Endodermal cell (in vitro differentiated cells): ENCODE data around the gene KCNAB2. TPM values are rescaled to one million over a fixed set of nuclear protein-coding genes. Genes with fewer than 3 reads are reported as not detected.

Experiments
- DNase-seq: peaks from one replicate; pipeline ENCODE4 v3.0.0-alpha.2; 2017
- H3K27ac ChIP-seq: 2 replicates; pipeline ENCODE4 v1.5.1; 2013; ENCODE audit warnings: mild to moderate bottlenecking, low read depth, low read length, moderate library complexity
- H3K27me3 ChIP-seq: 2 replicates; pipeline ENCODE4 v1.6.1; 2013; ENCODE audit warnings: mild to moderate bottlenecking, low read length, moderate library complexity; ENCODE audit not compliant: insufficient read depth, control insufficient read depth, poor library complexity, severe bottlenecking
- H3K36me3 ChIP-seq: 2 replicates; pipeline ENCODE4 v1.7.0; 2013; ENCODE audit warnings: mild to moderate bottlenecking, low read length, moderate library complexity; ENCODE audit not compliant: control insufficient read depth, insufficient read depth
- H3K4me1 ChIP-seq: one replicate; pipeline ENCODE4 v1.7.0; 2013; ENCODE audit warnings: low read length; ENCODE audit not compliant: control insufficient read depth, insufficient read depth
- H3K4me3 ChIP-seq: 2 replicates; pipeline ENCODE4 v1.5.1; 2013; ENCODE audit warnings: mild to moderate bottlenecking, low read length, moderate library complexity
- H3K9ac ChIP-seq: 2 replicates; pipeline ENCODE4 v1.6.1; 2013; ENCODE audit warnings: mild to moderate bottlenecking, low read length, moderate library complexity; ENCODE audit not compliant: poor library complexity, severe bottlenecking; ENCODE audit errors: extremely low read depth
- H3K9me3 ChIP-seq: 2 replicates; pipeline ENCODE4 v1.6.1; 2013; ENCODE audit warnings: mild to moderate bottlenecking, low read length, moderate library complexity; ENCODE audit not compliant: control insufficient read depth
- H3K27ac Mint-ChIP-seq: 2 replicates; pipeline ENCODE4 v1.8.0; 2020; ENCODE audit warnings: mixed read lengths
- H3K27me3 Mint-ChIP-seq: 2 replicates; pipeline ENCODE4 v1.8.0; 2021; ENCODE audit warnings: mild to moderate bottlenecking, mixed read lengths; ENCODE audit not compliant: insufficient read depth
- H3K36me3 Mint-ChIP-seq: 2 replicates; pipeline ENCODE4 v1.8.0; 2020; ENCODE audit warnings: low read depth, mixed read lengths
- H3K4me1 Mint-ChIP-seq: 2 replicates; pipeline ENCODE4 v1.8.0; 2020; ENCODE audit warnings: mixed read lengths
- H3K4me3 Mint-ChIP-seq: 2 replicates; pipeline ENCODE4 v1.8.0; 2020; ENCODE audit warnings: mild to moderate bottlenecking, moderate library complexity, mixed read lengths
- H3K9me3 Mint-ChIP-seq: 2 replicates; pipeline ENCODE4 v1.8.0; 2020; ENCODE audit warnings: mild to moderate bottlenecking, mixed read lengths
- CTCF ChIP-seq: fragments of 200-600 bp; sonication (generic); conservative IDR thresholded peaks from 2 replicates; pipeline ENCODE4 v1.5.0; 2021; ENCODE audit warnings: antibody characterized with exemption, mild to moderate bottlenecking
- WGBS, 2 experiments: methylation state at CpG; one replicate each; pipeline versions ENCODE4 v1.1.5 to v1.1.7; 2013; ENCODE audit warnings: missing lambda C conversion rate in 2 of 2, mixed read lengths in 1 of 2; ENCODE audit not compliant: insufficient coverage in 1 of 2, insufficient read length in 1 of 2; 5-methylcytosine and 5-hydroxymethylcytosine counted together
- total RNA-seq, 2 donors: library from RNA; stranded (reverse); fragmentation: NEBNext Ultra II Directional in 1 of 2; extraction: Animal tissue kit (Norgen Biotek cat#: 25700) in 1 of 2; gene quantifications; 2 replicates in 1 of 2; 3 replicates in 1 of 2; pipeline ENCODE4 v1.2.1, GENCODE V29; 2021

KCNAB2 gene
- total RNA-seq, 2 donors from 2014 or later, result 14.9 to 22.9 TPM

GRCh38 chr1:6118415-6118814, 72.7 kb downstream of the KCNAB2 start:
- no peaks in the 10 kb centered on the region for H3K9me3 ChIP-seq
- H3K27ac Mint-ChIP-seq, result no peak overlapping the region

DNA sequence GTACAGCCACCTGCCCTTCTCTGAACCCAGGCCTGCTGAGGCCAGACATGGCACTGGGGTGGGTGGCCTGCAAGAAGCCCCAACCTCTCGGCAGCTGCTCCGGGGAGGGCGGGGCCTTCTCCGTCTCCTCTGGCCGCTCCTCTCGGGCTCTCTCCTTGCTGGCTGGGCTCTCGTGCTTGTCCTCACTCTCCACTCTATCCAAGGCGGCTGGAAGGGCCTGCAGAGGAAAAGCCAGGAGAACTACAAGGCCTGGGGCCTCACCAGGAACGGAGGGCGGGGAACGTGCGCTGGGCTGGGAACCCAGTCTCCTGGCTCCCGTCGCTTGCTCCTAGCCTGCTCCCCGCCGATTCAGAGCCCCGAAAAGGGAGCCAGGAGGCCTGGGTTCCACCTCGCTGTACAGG, 75.3 kb downstream of the KCNAB2 start:
- DNase-seq, result no peak
- H3K4me1 Mint-ChIP-seq, result no peaks in the 10 kb centered on the region
- no peaks in the 10 kb centered on the region for H3K9me3 ChIP-seq
- TF ChIP-seq CTCF, result no peak
- H3K27me3 ChIP-seq, result no peaks in the 10 kb centered on the region
- no peak overlapping the region for H3K9ac ChIP-seq
- no peaks in the 10 kb centered on the region for H3K4me1 ChIP-seq
- no peak overlapping the region for H3K27ac Mint-ChIP-seq
- no peak overlapping the region for H3K4me3 ChIP-seq
- peaks cover 2% of the 10 kb centered on the region for H3K27me3 Mint-ChIP-seq
- H3K27ac ChIP-seq, result no peak overlapping the region
- peaks cover 5% of the 10 kb centered on the region for H3K9me3 Mint-ChIP-seq
- H3K4me3 Mint-ChIP-seq, result no peak overlapping the region
- no peaks in the 10 kb centered on the region for H3K36me3 ChIP-seq
- H3K36me3 Mint-ChIP-seq, result no peaks in the 10 kb centered on the region
- 93 to 96% methylated on average over 4 to 18 of the region's 18 CpGs for WGBS, 2 experiments

More at GRCh38 chr1:6118415-6118814, 72.7 kb downstream of the KCNAB2 start:
- TF ChIP-seq CTCF, result no peak
- Histone ChIP-seq H3K9ac (no peak overlapping the region), H3K4me1 (no peaks in the 10 kb centered on the region), H3K27ac (no peak overlapping the region), H3K4me3 (no peak overlapping the region), H3K27me3 (no peaks in the 10 kb centered on the region), H3K36me3 (no peaks in the 10 kb centered on the region)
- no peak for DNase-seq
- H3K4me1 Mint-ChIP-seq, result no peaks in the 10 kb centered on the region
- no peaks in the 10 kb centered on the region for H3K27me3 Mint-ChIP-seq
- H3K36me3 Mint-ChIP-seq, result no peaks in the 10 kb centered on the region
- H3K9me3 Mint-ChIP-seq, result peaks cover 5% of the 10 kb centered on the region
- H3K4me3 Mint-ChIP-seq, result no peak overlapping the region
- WGBS, 2 experiments, result 89% methylated on average over 3 of the region's 3 CpGs; no CpG with 5 or more reads in 1 of the 2 experiments

GRCh38 chr1:6121651-6122370, 76.1 kb downstream of the KCNAB2 start:
- H3K4me3 ChIP-seq, result no peak overlapping the region
- no peaks in the 10 kb centered on the region for H3K36me3 ChIP-seq
- TF ChIP-seq CTCF, result no peak
- Mint-ChIP-seq H3K4me3 (no peak overlapping the region), H3K27me3 (peaks cover 5% of the 10 kb centered on the region), H3K4me1 (no peaks in the 10 kb centered on the region), H3K9me3 (peaks cover 2% of the 10 kb centered on the region), H3K27ac (no peak overlapping the region), H3K36me3 (no peaks in the 10 kb centered on the region)
- H3K4me1 ChIP-seq, result no peaks in the 10 kb centered on the region
- no peak overlapping the region for H3K9ac ChIP-seq
- no peak overlapping the region for H3K27ac ChIP-seq
- no peak for DNase-seq
- no peaks in the 10 kb centered on the region for H3K9me3 ChIP-seq
- H3K27me3 ChIP-seq, result no peaks in the 10 kb centered on the region
- WGBS, 2 experiments, result 89 to 91% methylated on average over 7 to 17 of the region's 17 CpGs
